Stimulated activated CD8-positive, alpha-beta memory T cell treated with anti-CD3 and anti-CD28 coated beads, Interleukin-7, amount 100 ng/mL, for 24 hours (primary cell): Measurements from ENCODE around the gene TLCD3A.
"Not testable (repeated sequence)": the region's sequence is repeated elsewhere in the genome, so short reads cannot be mapped to it uniquely, and the experiment has no call there.

ENCODE experiments used
- DNase-seq: peaks from one replicate; pipeline ENCODE4 v3.0.0-alpha.2; 2020; ENCODE audit warnings: low read depth

The TLCD3A gene

GRCh38 chr17:732067-732901 lies at the start of gene TLCD3A:
Gene TLCD3A, plus strand, starts transcription at chr17:732596. Its CDS starts 52 bp downstream, at chr17:732648.
- no peak for DNase-seq

- no peak for DNase-seq
Measured at GRCh38 chr17:683040-683439, 49.4 kb upstream of the TLCD3A start.

DNA sequence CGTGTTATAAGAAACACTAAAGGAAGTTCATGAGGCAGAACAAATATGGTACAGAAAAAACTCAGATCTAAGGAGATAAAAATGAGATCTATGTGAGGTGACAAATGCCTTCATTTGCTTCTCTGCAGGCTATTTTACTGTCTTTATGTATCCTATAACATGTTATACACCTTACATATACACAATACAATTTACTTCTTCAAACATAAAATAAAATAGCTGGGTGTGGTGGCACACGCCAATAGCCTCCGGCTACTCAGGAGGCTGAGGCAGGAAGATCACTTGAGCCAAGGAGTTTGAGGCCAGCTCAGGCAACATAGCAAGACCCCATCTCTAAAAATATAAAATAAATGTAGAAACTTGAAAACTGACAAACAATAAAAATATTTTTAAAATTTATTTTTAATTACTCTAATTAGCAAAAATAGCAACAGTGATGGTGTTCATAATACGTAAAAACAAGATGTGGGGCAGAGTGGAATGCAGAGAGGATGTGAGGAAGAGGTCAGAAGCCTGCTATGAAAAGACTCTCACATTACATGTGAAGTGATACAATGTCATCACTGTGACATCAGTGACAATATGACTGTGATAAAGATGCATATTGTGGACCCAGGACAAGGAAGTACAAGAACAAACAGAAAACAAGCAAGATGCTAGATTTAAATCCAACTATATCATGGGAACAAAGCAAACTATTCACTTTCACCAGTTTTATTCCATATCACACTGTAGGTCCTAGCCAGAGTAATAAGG lies 48.7 kb upstream of the TLCD3A start:
- DNase-seq, result no peak

- DNase-seq, result no peak
Measured at GRCh38 chr17:685006-685405, 47.4 kb upstream of the TLCD3A start.

GRCh38 chr17:688100-688989 lies 44.1 kb upstream of the TLCD3A start:
- no peak for DNase-seq

DNA sequence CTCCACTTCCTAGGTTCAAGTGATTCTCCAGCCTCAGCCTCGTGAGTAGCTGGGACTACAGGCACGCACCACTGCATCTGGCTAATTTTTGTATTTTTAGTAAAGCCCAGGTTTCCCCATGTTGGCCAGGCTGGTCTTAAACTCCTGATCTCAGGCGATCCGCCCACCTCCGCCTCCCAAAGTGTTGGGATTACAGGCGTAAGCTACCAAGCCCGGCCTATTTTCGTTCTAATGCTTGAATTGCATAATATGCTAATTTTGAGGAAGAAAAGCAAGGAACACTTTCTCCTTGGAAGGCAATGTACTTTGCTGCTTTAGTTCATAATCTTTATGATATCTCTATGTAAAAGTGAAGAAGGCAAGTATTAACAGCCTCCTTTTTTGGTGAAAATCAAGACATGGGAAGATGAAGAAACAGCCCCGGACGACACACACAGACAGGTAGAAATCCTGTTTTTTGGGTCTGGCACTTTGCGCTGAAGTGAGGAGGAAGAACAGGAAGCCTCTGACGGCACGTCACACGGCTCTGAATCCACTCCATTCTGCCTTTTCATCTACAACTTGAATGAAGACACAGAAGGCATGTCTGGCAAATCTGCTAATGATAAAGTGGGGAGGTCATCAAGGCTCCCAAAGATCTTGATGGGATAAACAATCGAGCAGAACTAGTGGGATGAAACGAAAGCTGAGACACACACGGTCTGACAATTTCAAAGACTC lies 42.7 kb upstream of the TLCD3A start:
- no peak for DNase-seq

- DNase-seq, result no peak
Measured at GRCh38 chr17:690361-690760, 42.0 kb upstream of the TLCD3A start.

- no peak for DNase-seq
Measured at GRCh38 chr17:691423-691822, 41.0 kb upstream of the TLCD3A start.

DNA sequence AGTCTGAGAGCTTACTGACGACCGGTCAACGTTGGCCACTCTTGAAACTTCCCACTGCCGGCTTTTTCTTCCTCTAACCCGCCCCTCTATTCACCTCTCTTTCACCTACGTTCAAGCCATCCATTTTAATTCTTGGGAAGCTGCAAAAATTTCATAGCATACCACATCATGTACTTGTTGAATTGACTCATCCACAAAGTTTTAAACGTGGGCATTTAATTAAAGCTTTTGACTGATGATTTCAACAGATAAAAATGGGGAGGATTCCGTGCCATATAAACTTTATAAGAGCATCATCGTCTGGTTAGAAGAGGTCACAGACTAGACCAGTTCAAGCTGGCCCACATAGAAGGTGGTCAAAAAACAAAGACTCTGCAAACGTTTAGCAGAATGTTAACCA lies 40.3 kb upstream of the TLCD3A start:
- DNase-seq, result no peak

- no peak for DNase-seq
Measured at GRCh38 chr17:693791-694638, 38.4 kb upstream of the TLCD3A start.

DNA sequence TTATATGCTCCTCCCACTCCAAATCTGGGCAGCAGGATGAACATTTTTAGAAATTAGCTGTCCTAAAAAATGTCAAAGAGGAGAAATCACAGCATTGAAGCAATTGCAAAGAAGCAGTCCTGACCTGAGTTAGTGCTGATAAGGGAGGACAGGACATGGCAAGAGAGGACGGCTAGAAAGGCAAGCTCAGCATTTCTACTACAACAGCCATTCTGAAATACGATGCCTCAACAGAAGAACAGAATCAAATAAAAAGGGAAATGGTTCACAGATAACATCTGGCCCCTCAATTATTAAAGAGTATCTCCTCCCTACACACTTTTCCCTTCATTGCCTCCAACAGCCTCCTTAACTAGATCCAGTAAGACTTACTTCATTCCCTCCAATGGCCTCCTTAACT lies 36.0 kb upstream of the TLCD3A start:
- no peak for DNase-seq

GRCh38 chr17:697682-698081 lies 34.7 kb upstream of the TLCD3A start:
- no peak for DNase-seq

- DNase-seq, result not testable (repeated sequence)
Measured at GRCh38 chr17:698096-698495, 34.3 kb upstream of the TLCD3A start.

GRCh38 chr17:699345-699744 lies 33.1 kb upstream of the TLCD3A start:
- DNase-seq, result no peak

DNA sequence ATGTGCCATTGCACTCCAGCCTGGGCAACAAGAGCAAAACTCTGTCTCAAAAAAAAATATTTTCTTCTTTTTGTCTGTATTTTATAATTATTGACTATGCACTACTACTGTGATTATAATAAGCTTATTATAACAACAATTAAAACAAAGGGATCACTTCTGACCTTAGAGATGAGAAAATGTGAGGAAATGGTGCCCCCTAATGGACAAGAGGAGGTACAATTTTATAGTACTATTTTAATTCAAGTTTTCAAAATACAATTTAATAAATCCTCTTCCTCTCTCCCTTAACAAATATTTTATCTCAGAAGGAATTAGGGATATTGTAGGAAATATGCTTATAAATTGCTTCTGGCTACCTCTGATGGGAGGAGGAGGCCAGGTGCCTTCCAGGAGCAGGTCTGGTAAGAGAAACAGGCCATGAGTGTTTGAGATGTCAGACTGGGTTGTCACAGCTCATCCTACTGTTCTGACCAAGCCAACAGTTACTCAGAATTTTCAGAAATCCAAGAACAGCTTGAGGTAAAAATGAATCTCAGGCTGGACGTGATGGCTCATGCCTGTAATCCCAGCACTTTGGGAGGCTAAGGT lies 31.8 kb upstream of the TLCD3A start:
- no peak for DNase-seq

GRCh38 chr17:703081-703875 lies 29.1 kb upstream of the TLCD3A start:
- no peak for DNase-seq

- no peak for DNase-seq
Measured at GRCh38 chr17:704111-704864, 28.1 kb upstream of the TLCD3A start.

GRCh38 chr17:705011-705410 lies 27.4 kb upstream of the TLCD3A start:
- DNase-seq, result no peak

DNA sequence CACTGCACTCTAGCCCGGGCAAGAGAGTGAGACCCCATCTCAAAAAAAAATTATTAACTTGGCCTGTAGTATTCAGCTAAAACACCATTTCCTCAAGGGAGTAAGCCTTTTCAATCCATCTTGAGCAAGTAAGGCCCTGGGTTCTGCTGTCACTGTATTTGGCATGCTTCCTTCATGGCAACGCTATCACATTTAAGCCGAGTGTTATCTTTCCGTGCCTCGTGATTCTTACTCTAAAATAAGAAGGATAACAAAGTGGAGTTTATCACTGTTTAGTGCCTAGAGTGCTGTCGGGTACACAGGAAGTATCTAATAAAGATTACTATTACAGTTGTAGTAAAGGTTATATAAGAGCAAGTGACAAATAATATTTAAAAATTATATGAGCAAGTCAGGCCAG lies 26.5 kb upstream of the TLCD3A start:
- no peak for DNase-seq
